K562 (cell line): ENCODE measurements around the gene PPP1R3A. TPM values are rescaled to one million over a fixed set of nuclear protein-coding genes. Genes with fewer than 3 reads are reported as not detected.

ENCODE experiments used
- ATAC-seq: fragments of 200-7000 bp; cut with Tn5 transposase; 3 replicates; pipeline ENCODE4 v1.9.1; 2020; ENCODE audit warnings: moderate library complexity
- BruUV-seq: library from RNA; stranded (reverse); fragments of 400-500 nt; replicated peaks from 2 replicates; lab custom pipeline; 2021; lab: Mats Ljungman, UMichigan
- CTCF ChIA-PET: fragments of 300-600 bp; formaldehyde crosslinking; extraction: SDS; loops from one replicate; lab custom pipeline; 2021; ENCODE audit warnings: low intra/inter-chr PET ratio; lab: Yijun Ruan, JAX
- POLR2A ChIA-PET: fragments of 300-600, 350-650 bp; sonication (Branson Sonifier 250); formaldehyde crosslinking; extraction: SDS; loops from one replicate; lab custom pipeline; 2021; ENCODE audit warnings: antibody characterized with exemption, inconsistent platforms; lab: Yijun Ruan, JAX
- DNase-seq, 4 experiments: peaks; one replicate each; pipeline versions ENCODE4 v3.0.0 to v3.0.0-alpha.2; 2011 to 2018; ENCODE audit warnings: low spot score in 3 of 4, mixed read lengths in 3 of 4; ENCODE audit errors: extremely low read depth in 1 of 4
- FAIRE-seq: peaks from 2 replicates; lab custom pipeline; 2011; peaks lifted over from hg19 to GRCh38; lab: Jason Lieb, UNC
- H2AFZ ChIP-seq: 2 replicates; pipeline ENCODE4 v1.6.0; 2011; ENCODE audit warnings: low read depth, low read length, control low read depth, inconsistent platforms
- H3K27ac ChIP-seq: fragments of 200-600 bp; 3 replicates; pipeline ENCODE4 v1.8.0; 2011; ENCODE audit warnings: low read depth, mild to moderate bottlenecking, control low read depth, inconsistent platforms, low read length, moderate library complexity, mixed read lengths; ENCODE audit errors: extremely low read depth
- H3K27me3 ChIP-seq, 2 experiments: fragments of 300-600 bp in 1 of 2; 2 replicates in 1 of 2; 3 replicates in 1 of 2; pipeline versions ENCODE4 v1.6.0 to v1.8.0; 2011; ENCODE audit warnings: inconsistent platforms in 2 of 2, low read length in 2 of 2, mild to moderate bottlenecking in 1 of 2, mixed read lengths in 1 of 2, moderate library complexity in 1 of 2; ENCODE audit not compliant: control insufficient read depth in 2 of 2, insufficient read depth in 2 of 2
- H3K36me3 ChIP-seq: fragments of 300-600 bp; 3 replicates; pipeline ENCODE4 v1.8.0; 2011; ENCODE audit warnings: mild to moderate bottlenecking, low read length, inconsistent platforms; ENCODE audit not compliant: control insufficient read depth, insufficient read depth
- H3K4me1 ChIP-seq, 2 experiments: fragments of 200-600 bp in 1 of 2; replicated peaks in 1 of 2; 2 replicates in 1 of 2; 3 replicates in 1 of 2; pipeline versions ENCODE4 v1.5.1 to v1.8.0; 2011; ENCODE audit warnings: inconsistent platforms in 2 of 2, low read length in 2 of 2, mild to moderate bottlenecking in 1 of 2, mixed read lengths in 1 of 2, moderate library complexity in 1 of 2; ENCODE audit not compliant: control insufficient read depth in 2 of 2, insufficient read depth in 2 of 2
- H3K4me2 ChIP-seq: 2 replicates; pipeline ENCODE4 v1.6.1; 2011; ENCODE audit warnings: low read length, control low read depth, inconsistent platforms, mixed read lengths; ENCODE audit not compliant: insufficient read depth
- H3K4me3 ChIP-seq: fragments of 200-600 bp; sonication (generic), shearing (Covaris generic); 2 replicates; pipeline ENCODE4 v1.5.1; 2016; ENCODE audit warnings: control low read depth, inconsistent platforms
- H3K79me2 ChIP-seq: fragments of 200-600 bp; 3 replicates; pipeline ENCODE4 v1.8.0; 2011; ENCODE audit warnings: low read length, inconsistent platforms; ENCODE audit not compliant: control insufficient read depth, insufficient read depth
- H3K9ac ChIP-seq, 2 experiments: 2 replicates each; pipeline versions ENCODE4 v1.6.0 to v1.6.1; 2011; ENCODE audit warnings: low read depth in 2 of 2, low read length in 2 of 2, control low read depth in 1 of 2, inconsistent platforms in 1 of 2, mild to moderate bottlenecking in 1 of 2, mixed read lengths in 1 of 2; ENCODE audit not compliant: insufficient read depth in 1 of 2
- H3K9me1 ChIP-seq: one replicate; pipeline ENCODE4 v1.6.0; 2011; ENCODE audit warnings: inconsistent platforms, mild to moderate bottlenecking, low read length, moderate library complexity; ENCODE audit not compliant: control insufficient read depth, insufficient read depth
- H3K9me3 ChIP-seq: replicated peaks from 2 replicates; pipeline ENCODE4 v1.5.1; 2011; ENCODE audit warnings: low read depth, low read length, inconsistent platforms; ENCODE audit not compliant: control insufficient read depth, insufficient read depth
- H4K20me1 ChIP-seq: replicated peaks from 2 replicates; pipeline ENCODE4 v1.6.1; 2011; ENCODE audit warnings: low read length, inconsistent platforms, mixed read lengths; ENCODE audit not compliant: control insufficient read depth, insufficient read depth
- COPS2 ChIP-seq: fragments of 450-650 bp; conservative IDR thresholded peaks from 2 replicates; pipeline ENCODE4 v1.6.1; 2016; ENCODE audit warnings: mild to moderate bottlenecking, moderate library complexity
- ETV6 ChIP-seq, 3 experiments: fragments of 150-350 bp in 1 of 3; sonication (generic) in 1 of 3; formaldehyde crosslinking in 1 of 3; IDR thresholded peaks; 2 replicates each; pipeline versions ENCODE4 v1.6.1 to v1.8.0; 2014 to 2022; ENCODE audit warnings: borderline replicate concordance in 2 of 3, low read depth in 2 of 3, antibody characterized with exemption in 1 of 3, low read length in 1 of 3, mild to moderate bottlenecking in 1 of 3, missing genetic modification reagents in 1 of 3
- HSF4 ChIP-seq: fragments of 250-450 bp; sonication (Bioruptor Pico); IDR thresholded peaks from 2 replicates; pipeline ENCODE4 v2.1.2; 2022; ENCODE audit warnings: mild to moderate bottlenecking, moderate library complexity, borderline replicate concordance
- JUN ChIP-seq, 2 experiments: sonication (generic) in 1 of 2; formaldehyde crosslinking in 1 of 2; IDR thresholded peaks; 2 replicates each; pipeline versions ENCODE4 v1.6.1 to v1.8.0; 2012 to 2022; ENCODE audit warnings: borderline replicate concordance in 2 of 2, mild to moderate bottlenecking in 2 of 2, improper control_type of control experiment in 1 of 2, low read depth in 1 of 2, low read length in 1 of 2, missing genetic modification reagents in 1 of 2
- SOX6 ChIP-seq: fragments of 450-650 bp; IDR thresholded peaks from 2 replicates; pipeline ENCODE4 v1.6.1; 2014; ENCODE audit warnings: mild to moderate bottlenecking
- ZNF134 ChIP-seq: fragments of 250-450 bp; sonication (Bioruptor Pico); conservative IDR thresholded peaks from 2 replicates; pipeline ENCODE4 v1.4.0; 2020
- ZNF217 ChIP-seq: sonication (generic); formaldehyde crosslinking; IDR thresholded peaks from 2 replicates; pipeline ENCODE4 v1.8.0; 2022; ENCODE audit warnings: mild to moderate bottlenecking, missing genetic modification reagents
- ZNF408 ChIP-seq: fragments of 250-450 bp; sonication (Bioruptor Pico); IDR thresholded peaks from 2 replicates; pipeline ENCODE4 v1.4.0; 2020; ENCODE audit warnings: low read depth, mild to moderate bottlenecking, moderate library complexity
- WGBS: fragments of 100-300 bp; shearing (Covaris generic); methylation state at CpG from one replicate; pipeline ENCODE4 v1.1.6; 2016; ENCODE audit warnings: low coverage, mixed read lengths; ENCODE audit not compliant: insufficient coverage; ENCODE audit errors: missing lambda C conversion rate; 5-methylcytosine and 5-hydroxymethylcytosine counted together
- in situ Hi-C: fragments of 300-500 bp; cut with MboI; formaldehyde crosslinking; loops from 4 replicates; pipeline ENCODE4 v1.15.0; 2018; ENCODE audit warnings: inconsistent platforms, mixed read lengths
- intact Hi-C: fragments of 100-400 bp; cut with micrococcal nuclease; formaldehyde crosslinking; loops from 2 replicates; pipeline ENCODE4 v1.14.2; 2022
- polyA plus RNA-seq, 8 experiments: library from polyadenylated mRNA; depleted of rRNA in 4 of 8; stranded (reverse) in 5 of 8; unstranded in 3 of 8; fragments of >200 nt; fragmentation: Nextera tagmentation in 2 of 8; fragmentation: Illumina TruSeq in 1 of 8; extraction: Ambion mirVana in 2 of 8; extraction: Trizol in 1 of 8; gene quantifications; 2 replicates each; pipeline versions ENCODE4 v1.2.1 to v1.2.3, GENCODE V29; 2011 to 2014; ENCODE audit warnings: inconsistent platforms in 1 of 8, missing spikeins in 1 of 8
- total RNA-seq, 7 experiments: library from RNA; depleted of rRNA in 6 of 7; stranded (reverse); fragments of >200 nt in 6 of 7; fragmentation: Illumina TruSeq in 2 of 7; extraction: Trizol in 2 of 7; gene quantifications; 2 replicates each; pipeline versions ENCODE4 v1.2.1 to v1.2.3, GENCODE V29; 2011 to 2021; ENCODE audit warnings: low replicate concordance in 1 of 7
- TF ChIP-seq, protein P1 (sequence below): fragments of 250-450 bp; sonication (Bioruptor Pico); IDR thresholded peaks from 2 replicates; pipeline ENCODE4 v1.4.0; 2020
- TF ChIP-seq, protein P2 (sequence below): fragments of 200-600 bp; sonication (generic); IDR thresholded peaks from one replicate; pipeline ENCODE4 v1.6.1; 2012; ENCODE audit warnings: mild to moderate bottlenecking, low read depth, low read length, inconsistent platforms

Gene PPP1R3A
- total and polyA plus RNA-seq, 9 of the 15 experiments (the other 6 are each of a cell fraction or from before 2014, with no cell fraction given), result 0.01 to 0.03 TPM; not detected in 7

DNA sequence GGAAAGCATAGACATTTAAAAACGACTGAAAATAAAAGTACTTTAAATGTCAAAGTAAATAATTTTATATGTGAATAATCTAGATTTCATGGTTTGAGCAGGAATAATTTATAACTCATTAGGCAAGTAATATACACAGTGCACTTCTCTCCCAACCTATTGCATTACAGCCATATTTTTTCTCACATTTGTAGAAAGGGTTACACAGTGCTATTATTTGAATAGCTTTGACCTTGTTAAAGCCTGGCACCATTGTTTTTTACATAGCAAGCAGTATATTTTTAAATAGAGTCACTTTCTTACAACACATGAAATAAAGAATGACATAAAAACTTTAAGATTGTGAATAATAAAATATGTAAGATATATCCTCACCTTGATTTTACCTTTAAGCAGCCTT is 969 bp downstream of the PPP1R3A start:
- H3K4me1 ChIP-seq, result no peaks in the 10 kb centered on the region
- H3K9ac ChIP-seq, result no peak overlapping the region
- intact Hi-C loops, result no loop called here
- H3K79me2 ChIP-seq, result no peaks in the 10 kb centered on the region
- no peak for DNase-seq
- H2AFZ ChIP-seq, result no peak overlapping the region
- no peaks in the 10 kb centered on the region for H3K36me3 ChIP-seq
- H3K4me2 ChIP-seq, result no peak overlapping the region
- BruUV-seq, result no TSS peak
- H3K9me1 ChIP-seq, result no peaks in the 10 kb centered on the region
- H3K27ac ChIP-seq, result no peak overlapping the region
- in situ Hi-C loops, result no loop called here
- ChIA-PET POLR2A (no interaction called here), CTCF (no interaction called here)
- no peak for FAIRE-seq
- 3% methylated on average over 1 of the region's 1 CpG for WGBS
- H3K27me3 ChIP-seq, result no peaks in the 10 kb centered on the region
- H3K9me3 ChIP-seq, result no peaks in the 10 kb centered on the region
- no peak overlapping the region for H3K4me3 ChIP-seq
- no peaks in the 10 kb centered on the region for H4K20me1 ChIP-seq
- no peak for ATAC-seq
- TF ChIP-seq, protein P1, sequence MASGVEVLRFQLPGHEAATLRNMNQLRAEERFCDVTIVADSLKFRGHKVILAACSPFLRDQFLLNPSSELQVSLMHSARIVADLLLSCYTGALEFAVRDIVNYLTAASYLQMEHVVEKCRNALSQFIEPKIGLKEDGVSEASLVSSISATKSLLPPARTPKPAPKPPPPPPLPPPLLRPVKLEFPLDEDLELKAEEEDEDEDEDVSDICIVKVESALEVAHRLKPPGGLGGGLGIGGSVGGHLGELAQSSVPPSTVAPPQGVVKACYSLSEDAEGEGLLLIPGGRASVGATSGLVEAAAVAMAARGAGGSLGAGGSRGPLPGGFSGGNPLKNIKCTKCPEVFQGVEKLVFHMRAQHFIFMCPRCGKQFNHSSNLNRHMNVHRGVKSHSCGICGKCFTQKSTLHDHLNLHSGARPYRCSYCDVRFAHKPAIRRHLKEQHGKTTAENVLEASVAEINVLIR (CRISPR knock-in tag), result no peak
- TF ChIP-seq HSF4, result no peak
- no peak for TF ChIP-seq COPS2
- TF ChIP-seq ZNF134, result no peak
- no peak for TF ChIP-seq ZNF217 (CRISPR knock-in tag)
- no peak for TF ChIP-seq JUN (IDR thresholded peaks at IDR 0.05; ENCODE audit: borderline replicate concordance, low read depth, low read length)
- TF ChIP-seq JUN (CRISPR knock-in tag; IDR thresholded peaks at IDR 0.05; ENCODE audit: borderline replicate concordance), result no peak
- TF ChIP-seq ETV6 (IDR thresholded peaks at IDR 0.05; ENCODE audit: borderline replicate concordance in 1 of 2, low read depth in 2 of 2, low read length in 1 of 2), result no peak
- no peak for TF ChIP-seq ETV6 (CRISPR knock-in tag; IDR thresholded peaks at IDR 0.05; ENCODE audit: borderline replicate concordance)
- TF ChIP-seq ZNF408 (CRISPR knock-in tag), result no peak
- TF ChIP-seq, protein P2, sequence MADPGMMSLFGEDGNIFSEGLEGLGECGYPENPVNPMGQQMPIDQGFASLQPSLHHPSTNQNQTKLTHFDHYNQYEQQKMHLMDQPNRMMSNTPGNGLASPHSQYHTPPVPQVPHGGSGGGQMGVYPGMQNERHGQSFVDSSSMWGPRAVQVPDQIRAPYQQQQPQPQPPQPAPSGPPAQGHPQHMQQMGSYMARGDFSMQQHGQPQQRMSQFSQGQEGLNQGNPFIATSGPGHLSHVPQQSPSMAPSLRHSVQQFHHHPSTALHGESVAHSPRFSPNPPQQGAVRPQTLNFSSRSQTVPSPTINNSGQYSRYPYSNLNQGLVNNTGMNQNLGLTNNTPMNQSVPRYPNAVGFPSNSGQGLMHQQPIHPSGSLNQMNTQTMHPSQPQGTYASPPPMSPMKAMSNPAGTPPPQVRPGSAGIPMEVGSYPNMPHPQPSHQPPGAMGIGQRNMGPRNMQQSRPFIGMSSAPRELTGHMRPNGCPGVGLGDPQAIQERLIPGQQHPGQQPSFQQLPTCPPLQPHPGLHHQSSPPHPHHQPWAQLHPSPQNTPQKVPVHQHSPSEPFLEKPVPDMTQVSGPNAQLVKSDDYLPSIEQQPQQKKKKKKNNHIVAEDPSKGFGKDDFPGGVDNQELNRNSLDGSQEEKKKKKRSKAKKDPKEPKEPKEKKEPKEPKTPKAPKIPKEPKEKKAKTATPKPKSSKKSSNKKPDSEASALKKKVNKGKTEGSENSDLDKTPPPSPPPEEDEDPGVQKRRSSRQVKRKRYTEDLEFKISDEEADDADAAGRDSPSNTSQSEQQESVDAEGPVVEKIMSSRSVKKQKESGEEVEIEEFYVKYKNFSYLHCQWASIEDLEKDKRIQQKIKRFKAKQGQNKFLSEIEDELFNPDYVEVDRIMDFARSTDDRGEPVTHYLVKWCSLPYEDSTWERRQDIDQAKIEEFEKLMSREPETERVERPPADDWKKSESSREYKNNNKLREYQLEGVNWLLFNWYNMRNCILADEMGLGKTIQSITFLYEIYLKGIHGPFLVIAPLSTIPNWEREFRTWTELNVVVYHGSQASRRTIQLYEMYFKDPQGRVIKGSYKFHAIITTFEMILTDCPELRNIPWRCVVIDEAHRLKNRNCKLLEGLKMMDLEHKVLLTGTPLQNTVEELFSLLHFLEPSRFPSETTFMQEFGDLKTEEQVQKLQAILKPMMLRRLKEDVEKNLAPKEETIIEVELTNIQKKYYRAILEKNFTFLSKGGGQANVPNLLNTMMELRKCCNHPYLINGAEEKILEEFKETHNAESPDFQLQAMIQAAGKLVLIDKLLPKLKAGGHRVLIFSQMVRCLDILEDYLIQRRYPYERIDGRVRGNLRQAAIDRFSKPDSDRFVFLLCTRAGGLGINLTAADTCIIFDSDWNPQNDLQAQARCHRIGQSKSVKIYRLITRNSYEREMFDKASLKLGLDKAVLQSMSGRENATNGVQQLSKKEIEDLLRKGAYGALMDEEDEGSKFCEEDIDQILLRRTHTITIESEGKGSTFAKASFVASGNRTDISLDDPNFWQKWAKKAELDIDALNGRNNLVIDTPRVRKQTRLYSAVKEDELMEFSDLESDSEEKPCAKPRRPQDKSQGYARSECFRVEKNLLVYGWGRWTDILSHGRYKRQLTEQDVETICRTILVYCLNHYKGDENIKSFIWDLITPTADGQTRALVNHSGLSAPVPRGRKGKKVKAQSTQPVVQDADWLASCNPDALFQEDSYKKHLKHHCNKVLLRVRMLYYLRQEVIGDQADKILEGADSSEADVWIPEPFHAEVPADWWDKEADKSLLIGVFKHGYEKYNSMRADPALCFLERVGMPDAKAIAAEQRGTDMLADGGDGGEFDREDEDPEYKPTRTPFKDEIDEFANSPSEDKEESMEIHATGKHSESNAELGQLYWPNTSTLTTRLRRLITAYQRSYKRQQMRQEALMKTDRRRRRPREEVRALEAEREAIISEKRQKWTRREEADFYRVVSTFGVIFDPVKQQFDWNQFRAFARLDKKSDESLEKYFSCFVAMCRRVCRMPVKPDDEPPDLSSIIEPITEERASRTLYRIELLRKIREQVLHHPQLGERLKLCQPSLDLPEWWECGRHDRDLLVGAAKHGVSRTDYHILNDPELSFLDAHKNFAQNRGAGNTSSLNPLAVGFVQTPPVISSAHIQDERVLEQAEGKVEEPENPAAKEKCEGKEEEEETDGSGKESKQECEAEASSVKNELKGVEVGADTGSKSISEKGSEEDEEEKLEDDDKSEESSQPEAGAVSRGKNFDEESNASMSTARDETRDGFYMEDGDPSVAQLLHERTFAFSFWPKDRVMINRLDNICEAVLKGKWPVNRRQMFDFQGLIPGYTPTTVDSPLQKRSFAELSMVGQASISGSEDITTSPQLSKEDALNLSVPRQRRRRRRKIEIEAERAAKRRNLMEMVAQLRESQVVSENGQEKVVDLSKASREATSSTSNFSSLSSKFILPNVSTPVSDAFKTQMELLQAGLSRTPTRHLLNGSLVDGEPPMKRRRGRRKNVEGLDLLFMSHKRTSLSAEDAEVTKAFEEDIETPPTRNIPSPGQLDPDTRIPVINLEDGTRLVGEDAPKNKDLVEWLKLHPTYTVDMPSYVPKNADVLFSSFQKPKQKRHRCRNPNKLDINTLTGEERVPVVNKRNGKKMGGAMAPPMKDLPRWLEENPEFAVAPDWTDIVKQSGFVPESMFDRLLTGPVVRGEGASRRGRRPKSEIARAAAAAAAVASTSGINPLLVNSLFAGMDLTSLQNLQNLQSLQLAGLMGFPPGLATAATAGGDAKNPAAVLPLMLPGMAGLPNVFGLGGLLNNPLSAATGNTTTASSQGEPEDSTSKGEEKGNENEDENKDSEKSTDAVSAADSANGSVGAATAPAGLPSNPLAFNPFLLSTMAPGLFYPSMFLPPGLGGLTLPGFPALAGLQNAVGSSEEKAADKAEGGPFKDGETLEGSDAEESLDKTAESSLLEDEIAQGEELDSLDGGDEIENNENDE, result no peak
- no peak for TF ChIP-seq SOX6
